Activated CD4-positive, CD25-positive, alpha-beta regulatory T cell (primary cell): ENCODE data around the gene AKAP1.

Experiments used
- DNase-seq, 4 experiments: peaks; one replicate each; lab custom pipeline; 2025; lab: John Stamatoyannopoulos, UW

AKAP1 gene

DNA sequence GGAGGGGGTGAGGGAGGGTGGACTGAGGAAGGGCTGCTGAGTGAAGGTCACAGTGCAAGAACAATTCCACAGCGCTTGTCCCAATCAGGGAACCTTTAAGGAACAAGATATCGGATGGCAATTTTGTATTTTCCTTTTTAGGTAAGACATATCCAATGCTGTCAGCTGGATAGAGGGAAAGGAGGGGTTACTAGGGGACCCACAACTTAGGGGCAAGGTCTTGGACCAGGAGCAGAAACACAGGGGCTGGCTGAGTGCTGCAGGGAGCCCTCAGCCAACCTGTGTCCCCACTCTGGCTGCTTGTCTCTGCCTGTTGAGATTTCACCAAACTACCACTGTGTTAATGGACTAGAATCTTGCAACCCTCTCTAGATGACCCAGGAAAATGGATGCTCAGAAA, 47.6 kb downstream of the AKAP1 start:
- DNase-seq, result no peak

DNA sequence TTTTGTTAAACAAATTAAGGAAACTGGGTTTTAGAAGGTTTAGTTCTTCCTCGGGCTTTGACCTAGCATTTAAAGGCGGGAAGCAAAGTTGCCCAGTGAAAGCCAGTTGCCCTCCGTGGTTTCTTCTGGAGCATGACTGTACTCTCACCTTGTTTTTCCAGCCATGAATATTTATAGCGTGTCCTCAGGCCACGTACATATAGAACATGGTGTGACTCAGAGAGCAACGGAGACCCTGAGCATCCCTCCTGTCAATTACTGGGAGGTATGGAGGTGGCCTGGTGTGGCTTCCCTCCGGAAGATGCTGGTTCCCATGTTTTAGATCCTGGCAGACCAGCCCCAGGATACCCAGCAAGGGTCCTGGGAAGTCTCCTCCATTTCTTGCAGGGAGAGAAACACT, 48.4 kb downstream of the AKAP1 start:
- no peak for DNase-seq

DNA sequence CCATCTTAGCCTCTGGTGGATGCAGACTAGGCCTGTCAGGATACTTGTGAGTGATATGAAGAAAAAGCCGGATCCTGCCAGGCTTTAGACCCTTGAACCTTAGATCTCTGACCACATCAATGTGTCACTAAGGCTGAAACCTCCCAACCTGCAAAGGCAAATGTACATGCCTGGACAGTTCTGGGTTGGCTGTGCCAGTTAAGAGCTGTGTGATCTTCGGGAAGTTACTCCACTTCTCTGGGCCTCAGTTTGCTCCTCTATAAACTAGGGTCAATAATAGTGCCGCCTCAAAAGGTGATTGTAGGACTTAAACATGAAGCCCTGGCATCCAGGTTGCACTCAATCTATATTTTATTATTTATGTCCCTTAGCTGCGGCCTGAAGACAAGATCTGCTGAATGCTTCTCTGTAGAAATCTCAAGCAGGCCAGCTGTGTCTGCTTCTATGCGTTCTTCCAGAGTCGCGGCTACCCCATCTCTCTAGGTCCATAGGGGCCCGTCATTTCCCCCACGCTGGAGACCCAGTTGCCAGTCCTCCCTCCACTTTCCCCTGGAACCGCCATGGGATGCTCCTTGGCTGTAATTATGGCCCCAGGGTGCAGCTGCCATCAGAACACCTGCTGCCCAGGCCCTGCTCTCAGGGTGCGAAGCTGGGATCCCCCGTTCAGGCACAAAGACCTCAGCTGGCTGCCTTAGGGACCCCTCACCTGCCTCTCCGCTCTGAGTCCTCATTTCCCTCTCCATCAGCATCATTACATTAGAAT, 50.2 kb downstream of the AKAP1 start:
- DNase-seq, result no peak

DNA sequence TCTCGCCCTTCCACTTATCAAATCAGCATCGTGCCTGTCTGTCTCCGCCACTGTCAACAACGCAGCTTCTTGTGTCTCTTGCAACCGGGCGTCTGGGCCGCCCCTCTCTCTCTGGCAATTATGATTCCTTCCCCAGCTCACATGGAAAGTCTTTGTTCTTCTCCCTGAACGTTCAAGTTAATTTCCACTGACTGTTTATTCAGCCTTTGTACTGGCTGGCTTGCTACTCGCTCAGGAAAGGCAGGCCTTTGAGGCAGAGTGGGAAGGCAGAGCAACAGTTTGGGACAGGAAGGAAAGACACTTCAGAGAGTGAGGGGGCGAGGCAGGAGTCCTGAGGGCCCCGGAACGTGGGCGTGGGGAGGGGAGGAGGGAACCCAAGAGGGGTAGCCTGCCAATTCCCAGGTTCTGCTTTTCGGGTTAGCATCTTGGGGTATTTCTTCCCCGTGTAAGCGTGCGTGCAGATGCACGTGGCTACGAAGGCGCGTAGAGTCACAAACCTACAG, 50.8 kb downstream of the AKAP1 start:
- no peak for DNase-seq

DNA sequence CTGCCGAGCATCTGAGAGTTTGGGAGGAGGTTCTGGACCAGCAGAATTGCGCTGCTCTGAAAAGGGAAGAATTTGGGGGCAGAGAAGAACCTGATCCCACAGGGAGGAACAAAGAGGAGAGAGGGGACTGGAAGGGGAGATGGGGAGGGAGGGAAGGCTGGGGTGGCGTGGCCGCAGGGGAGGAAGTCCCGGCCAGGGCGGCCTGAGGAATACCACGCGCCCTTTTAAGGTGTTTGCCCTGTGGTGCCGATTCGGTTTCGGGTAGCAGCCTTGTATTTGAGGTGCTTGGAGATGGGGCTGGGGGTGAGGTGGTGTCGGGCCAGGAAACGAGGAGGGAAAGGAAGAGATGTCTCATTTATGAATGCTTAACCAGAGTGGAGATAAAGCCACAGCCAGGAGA, 51.3 kb downstream of the AKAP1 start:
- DNase-seq, result no peak

DNA sequence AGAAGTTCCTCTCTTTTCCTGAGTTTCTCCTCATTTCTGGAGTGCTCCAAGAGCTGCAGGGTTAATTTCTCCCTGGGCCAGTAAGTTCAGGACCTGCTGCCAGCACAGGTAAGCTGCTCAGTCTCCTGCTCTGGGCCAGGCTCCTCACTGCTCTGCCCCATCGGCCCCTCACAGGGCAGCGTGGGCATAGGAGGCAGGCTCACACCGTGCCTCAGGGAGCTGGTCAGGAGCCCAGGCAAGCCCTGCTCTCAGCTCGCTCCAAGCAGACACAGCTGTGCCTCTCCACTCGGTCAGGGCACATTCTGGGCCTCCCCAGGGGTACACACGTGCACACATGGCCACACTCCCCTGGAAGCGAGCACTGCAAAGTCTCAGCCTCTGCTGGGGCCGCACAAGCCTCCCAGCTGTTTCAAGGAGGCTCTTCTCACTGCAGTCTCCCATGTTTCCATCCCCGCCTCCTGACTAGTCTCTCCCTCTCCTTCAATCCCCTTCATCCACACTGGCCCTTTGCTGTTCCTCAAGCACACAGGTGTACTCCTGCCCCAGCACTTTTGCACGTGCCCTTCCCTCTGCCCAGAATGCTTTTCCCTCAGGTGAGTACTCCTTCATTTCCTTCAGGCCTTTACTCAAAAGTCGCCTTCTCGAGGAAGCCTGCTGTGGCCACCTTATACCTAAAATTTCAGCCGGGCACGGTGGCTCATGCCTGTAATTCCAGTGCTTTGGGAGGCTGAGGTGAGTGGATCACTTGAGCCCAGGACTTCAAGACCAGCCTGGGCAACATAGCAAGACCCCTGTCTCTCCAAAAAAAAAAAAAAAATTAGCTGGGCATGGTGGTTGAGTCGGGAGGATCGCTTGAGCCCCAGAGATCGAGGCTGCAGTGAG, 53.2 kb downstream of the AKAP1 start:
- DNase-seq, result no peak

DNA sequence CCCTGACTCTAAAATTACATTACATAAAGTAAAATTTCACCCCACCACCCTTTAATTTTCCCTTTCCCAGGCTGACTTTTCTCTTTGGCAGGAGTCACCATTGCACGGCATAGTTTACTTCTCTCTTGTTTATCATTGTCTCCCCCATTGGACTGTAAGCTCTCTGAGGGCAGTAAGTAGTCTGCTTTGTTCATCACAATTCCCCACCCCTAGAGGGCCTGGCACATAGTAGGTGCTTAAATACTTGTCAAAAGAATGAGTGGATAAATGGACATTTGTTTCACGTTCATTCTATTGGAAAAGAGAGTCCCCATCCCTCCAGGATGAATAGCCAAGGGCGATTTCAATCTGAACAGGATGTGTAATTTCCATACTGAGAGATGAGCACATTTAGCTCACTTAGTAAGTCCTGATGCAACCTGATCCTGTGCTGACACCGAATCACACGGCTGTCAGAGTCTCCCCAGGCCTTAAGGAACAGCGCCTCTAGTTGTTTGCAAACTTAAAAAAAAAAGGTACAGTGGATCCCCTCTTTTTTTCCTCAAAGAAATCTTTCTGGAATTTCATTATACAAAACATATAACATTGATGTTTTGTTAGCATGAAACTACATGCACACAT, 54.0 kb downstream of the AKAP1 start:
- DNase-seq, result no peak

DNA sequence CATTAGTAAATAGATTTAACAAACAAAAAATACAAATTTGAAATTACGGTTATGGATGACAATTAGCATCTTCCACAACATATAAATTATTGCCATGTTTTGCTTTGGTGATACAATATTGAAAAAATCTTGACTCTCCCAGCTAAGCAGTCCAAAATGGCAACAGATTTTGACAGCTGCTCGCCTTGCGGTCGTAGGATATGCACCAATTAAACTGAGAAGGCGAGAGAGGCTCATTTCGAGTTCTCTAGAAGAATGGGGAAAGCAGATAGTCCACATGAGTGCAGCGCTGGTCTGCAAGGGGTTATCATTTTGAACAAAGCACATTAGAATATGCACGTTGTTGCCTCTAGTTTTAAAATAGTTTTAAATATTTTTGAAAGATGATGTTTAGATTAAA, 55.3 kb downstream of the AKAP1 start:
- DNase-seq, result no peak

DNA sequence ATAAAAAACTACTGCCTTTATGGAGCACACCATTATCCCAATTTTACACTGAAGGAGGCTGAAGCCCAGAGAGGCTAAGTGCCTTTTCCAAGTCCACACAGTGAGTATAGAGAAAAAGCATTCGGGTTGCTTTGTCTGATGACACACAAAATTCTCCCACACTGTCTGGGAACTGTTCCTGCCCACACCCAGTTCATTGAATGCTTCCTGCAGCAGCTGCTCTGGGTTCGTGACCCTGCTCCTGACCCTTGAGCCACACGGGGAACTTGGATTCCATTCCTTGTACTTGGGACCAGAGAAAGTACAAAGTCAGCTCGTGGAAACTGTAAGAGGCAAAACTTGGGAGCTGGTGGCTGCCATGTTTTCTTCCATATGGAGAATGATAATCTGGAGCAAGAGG, 57.9 kb downstream of the AKAP1 start:
- no peak for DNase-seq

DNA sequence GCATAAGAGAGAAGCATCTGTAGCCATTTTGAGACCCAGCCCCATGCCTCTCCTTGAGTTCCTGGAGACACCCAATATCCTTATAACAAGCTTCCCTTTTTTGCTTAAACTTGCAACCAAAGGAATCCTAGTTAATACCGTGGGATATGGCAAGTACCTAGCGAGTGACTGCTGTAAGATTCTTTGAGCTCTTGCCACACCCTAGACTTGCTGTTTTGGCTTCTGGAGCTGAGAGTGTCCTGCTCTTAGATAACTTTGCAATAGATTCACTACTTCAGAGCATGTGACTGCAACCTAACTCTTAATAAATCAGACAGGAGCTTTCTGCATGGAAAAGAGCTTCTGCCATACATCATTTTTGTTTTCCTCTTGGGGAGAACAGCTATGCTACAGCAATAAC, 58.3 kb downstream of the AKAP1 start:
- no peak for DNase-seq

DNA sequence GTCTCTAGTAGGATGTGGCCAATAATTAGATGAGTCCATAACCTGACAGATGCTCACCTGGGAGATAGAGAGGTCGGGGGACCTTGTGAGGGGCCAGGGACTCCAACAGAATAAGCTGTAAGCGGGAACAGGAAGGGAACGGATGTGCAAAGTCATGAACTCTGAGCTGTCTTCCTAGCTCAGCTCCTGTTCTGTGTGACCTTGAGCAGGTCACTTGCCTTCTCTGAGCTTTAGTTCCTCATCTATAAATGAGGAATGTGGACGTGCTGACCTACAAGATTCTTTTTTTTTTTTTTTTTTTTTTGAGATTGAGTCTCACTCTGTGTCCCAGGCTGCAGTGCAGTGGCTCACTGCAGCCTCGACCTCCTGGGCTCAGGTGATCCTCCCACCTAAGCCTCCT, 58.9 kb downstream of the AKAP1 start:
- no peak for DNase-seq

DNA sequence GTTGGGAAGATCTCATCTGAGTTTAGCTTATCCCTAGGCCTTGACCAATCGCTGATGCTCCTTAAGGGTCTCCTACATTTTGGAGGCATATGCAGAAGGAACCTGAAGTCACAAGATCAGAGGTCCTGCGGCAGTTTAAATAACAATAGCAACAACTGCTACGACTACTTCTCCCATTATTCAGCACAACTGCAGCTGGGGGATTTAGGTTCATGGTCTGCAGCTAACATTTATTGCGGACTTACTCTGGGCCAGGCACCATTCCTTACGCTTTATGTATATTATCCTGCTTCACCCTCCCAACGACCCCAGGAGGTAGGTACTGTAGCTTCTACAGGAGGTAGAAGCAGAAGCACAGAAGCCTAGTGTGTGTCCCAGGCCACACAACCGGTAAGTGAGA, 59.5 kb downstream of the AKAP1 start:
- no peak for DNase-seq

DNA sequence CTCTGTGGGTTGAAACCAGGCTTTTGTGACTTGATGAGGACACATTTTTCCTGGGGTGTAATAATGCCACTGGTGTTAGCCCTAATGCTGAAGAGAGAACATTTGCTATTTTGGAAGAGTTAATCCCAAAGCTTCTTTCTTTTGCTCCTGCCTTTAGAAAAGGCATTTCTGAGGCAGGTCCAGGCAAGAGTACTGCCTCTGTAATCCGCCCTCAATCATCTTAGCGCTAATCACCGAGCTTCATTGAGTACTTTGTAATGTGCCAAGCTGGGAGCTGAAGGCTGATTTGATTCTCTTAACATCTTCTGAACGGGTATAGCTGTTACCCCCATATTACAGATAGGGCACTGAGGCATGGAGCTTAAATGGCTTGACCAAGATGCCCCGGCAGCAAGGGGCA, 60.3 kb downstream of the AKAP1 start:
- no peak for DNase-seq

DNA sequence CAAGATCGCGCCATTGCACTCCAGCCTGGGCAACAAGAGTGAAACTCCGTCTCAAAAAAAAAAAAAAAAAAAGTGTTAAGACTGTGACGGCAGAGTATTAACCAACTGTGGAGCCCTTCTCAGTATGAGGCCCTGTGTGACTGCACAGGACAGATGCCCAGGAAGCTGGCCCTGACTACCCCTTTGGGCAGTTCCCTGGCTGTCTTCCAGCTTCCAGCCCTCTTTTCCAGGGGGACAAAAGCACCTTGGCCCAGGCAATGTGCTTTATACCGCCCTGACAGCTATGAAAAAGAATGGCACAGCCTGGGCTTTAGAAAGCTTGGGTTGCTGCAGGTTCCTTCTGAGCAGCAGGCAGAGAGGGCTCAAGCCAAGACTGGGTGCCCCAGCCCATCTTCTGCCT, 61.2 kb downstream of the AKAP1 start:
- no peak for DNase-seq

DNA sequence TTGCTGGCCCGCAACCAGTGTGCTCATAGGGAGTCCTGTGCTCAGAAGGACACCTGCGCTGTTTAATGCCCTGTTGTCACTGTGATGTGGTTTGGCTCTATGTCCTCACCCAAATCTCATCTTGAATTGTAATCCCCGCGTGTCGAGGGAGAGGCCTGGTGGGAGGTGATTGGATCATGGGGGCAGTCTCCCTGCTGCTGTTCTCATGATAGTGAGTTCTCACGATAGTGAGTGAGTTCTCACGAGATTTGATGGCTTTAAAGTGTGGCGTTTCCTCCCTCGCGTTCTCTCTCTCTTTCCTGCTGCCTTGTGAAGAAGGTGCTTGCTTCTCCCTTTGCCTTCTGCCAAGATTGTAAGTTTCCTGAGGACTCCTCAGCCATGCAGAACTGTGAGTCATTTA, 66.8 kb downstream of the AKAP1 start:
- DNase-seq, result no peak

DNA sequence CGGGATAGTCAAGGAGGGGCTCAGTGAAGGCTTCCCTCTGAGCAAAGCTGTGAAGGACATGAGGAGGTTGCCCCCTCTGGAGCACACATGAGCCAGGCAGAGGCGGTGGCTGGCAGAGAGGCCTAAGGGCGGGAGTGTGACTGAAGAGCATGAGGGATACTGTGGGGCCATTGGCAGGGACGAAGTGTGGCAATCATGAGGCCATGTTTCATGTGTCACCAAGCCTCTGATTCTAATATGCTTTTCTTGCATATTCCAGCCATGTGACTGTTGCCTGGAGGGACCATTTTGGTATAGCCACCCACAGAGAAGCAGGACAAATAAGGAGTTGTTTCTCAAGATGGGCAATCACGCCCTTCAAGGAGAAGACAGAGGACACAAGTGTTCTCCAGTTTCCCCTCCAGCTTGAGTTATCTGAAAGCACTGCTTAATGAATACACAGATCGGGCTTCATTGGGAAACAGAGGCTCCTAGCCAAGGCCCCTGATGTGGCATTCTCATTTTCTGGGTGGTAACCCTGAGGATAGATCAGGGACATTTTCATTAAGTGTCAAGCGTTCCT, 68.0 kb downstream of the AKAP1 start:
- no peak for DNase-seq

DNA sequence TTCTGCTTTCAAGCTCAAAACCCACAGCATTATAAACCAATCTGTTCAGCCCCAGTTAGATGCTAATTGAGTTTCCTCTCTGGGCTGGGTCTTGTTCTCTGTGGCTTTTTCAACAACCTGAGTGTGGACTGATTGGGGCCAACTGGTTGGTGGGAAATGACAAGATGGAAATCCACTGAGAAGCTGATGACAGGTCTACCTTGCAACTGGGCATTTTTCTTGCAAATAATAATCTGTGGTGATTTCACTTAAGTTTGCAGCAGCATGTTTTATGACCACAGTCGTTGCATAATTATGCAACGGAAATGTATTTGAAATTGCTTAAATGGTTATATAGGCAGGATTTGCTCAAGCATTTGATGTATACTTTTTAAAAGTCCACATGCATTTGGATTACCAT, 69.9 kb downstream of the AKAP1 start:
- no peak for DNase-seq

DNA sequence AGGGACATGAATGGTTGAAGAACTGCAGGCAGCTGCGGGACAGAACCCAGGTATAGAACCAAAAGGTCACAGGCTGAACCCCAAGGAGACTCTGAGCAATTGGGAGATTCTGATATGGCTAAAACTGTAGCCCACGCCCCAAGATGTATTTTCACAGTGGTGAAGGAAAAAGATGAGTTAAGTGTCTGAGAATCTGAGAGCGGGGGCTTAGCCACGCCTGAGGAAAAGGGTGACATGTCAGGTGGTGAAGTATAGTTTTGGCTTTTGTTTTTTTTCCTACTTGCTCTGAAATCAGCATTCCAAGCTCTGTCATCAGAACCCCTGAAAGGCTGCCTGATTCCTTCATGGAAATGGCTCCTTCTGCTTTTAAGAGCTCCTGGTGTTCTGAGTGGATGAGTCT, 73.3 kb downstream of the AKAP1 start:
- DNase-seq, result no peak

DNA sequence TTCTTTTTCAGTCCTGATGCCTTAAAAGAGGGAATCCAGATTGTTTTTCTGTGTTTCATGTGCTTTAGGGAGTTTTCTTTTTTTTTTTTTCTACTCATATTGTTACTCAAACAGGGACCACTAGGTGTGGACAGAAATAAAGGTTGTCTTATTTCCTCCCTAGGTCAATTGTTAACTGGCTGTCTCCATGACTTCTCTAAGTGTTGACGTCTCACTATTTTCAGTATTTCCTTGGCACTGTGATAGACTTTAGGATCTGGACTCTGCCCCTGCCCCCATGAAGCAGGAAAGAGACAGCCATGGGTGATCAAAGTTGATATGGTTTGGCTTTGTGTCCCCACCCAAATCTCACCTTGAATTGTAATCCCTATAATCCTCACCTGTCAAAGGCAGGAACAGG, 73.7 kb downstream of the AKAP1 start:
- no peak for DNase-seq

DNA sequence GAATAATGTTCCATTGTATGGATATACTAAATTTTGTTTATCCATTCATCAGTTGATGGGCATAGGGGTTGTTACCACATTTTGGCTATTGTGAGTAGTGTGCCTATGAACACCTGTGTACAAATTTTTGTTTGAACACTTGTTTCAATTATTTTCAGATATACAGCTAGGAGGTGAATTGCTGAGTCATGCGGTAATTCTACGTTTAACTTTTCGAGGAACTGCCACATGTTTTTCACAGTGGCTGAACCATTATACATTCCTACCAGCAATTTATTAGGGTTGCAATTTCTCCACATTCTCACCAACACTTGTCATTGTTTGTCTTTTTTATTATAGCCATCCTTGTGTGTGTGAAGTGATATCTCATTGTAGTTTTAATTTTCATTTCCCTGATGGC, 75.6 kb downstream of the AKAP1 start:
- no peak for DNase-seq

DNA sequence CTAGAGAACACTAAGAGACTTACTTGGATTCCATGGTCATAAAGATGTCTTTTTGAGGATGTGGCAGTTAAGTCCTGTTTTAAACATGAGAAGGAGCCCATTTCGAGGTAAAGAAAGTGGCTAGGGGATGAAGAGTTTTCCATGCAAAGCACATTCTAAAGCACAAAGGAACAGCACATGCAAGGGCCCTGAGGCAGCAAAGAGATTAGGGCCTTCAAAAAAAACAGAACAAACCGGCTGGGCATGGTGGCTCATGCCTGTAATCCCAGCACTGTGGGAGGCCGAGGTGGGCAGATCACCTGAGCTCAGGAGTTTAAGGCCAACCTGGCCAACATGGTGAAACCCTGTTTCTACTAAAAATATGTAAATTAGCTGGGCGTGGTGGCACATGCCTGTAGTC, 79.8 kb downstream of the AKAP1 start:
- no peak for DNase-seq

DNA sequence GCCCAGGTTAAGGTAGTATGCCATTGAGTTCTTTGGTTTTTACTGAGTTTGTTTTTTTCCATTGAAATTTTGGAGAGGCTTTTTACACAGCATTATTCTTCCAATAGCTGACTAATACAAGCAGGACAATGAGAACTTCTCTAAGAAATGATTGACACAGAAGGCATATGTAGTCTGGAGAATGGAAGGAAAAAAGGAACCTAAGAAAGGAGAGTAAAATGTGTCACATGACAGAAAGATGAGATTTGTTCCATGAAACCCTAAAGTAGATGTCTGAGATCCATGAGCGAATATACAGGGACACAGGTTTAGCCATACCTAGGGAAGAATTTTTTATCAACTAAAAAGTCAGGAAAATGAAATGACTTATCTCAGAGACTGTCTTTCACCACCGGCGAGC, 80.7 kb downstream of the AKAP1 start:
- DNase-seq, result no peak

DNA sequence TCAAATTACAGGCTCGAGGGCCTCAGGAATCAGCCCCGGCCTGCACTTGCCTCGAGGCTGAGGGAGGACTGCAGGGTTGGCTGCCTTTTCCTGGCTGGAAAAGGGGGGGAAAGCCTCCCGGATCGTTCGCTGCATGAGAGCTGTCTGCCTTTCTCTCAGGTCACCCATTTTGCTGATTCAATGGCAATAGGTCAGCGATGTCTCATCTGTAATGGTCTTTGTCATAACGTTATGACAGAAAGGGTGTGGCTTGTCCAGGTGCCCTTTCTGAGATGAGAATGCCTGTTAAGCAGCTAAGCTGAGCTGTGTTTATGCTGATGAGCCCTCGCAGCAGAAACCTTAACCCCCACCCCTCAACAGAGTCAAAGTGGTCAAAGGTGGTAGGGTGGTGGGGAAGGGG, 81.8 kb downstream of the AKAP1 start:
- no peak for DNase-seq
